GM18861 (cell line): Measurements from ENCODE around the gene TEX14.

Experiments
- ATAC-seq: cut with Tn5 transposase; IDR thresholded peaks from one replicate; pipeline ENCODE4 v1.9.1; 2021; ENCODE audit not compliant: unreplicated experiment

TEX14 gene

GRCh38 chr17:58691701-58692238, at the start of gene TEX14:
TEX14 (minus strand) TSS chr17:58692045; CDS start chr17:58652001, 40,044 bp downstream.
- ATAC-seq, result no peak

- ATAC-seq, result no peak
Measured at GRCh38 chr17:58741121-58741625, 49.3 kb upstream of the TEX14 start.

GRCh38 chr17:58734811-58735210, 43.0 kb upstream of the TEX14 start:
- no peak for ATAC-seq

GRCh38 chr17:58734040-58734439, 42.2 kb upstream of the TEX14 start:
- no peak for ATAC-seq

GRCh38 chr17:58730937-58731336, 39.1 kb upstream of the TEX14 start:
- no peak for ATAC-seq

GRCh38 chr17:58728798-58729197, 37.0 kb upstream of the TEX14 start:
- no peak for ATAC-seq

- no peak for ATAC-seq
Measured at GRCh38 chr17:58722696-58723095, 30.9 kb upstream of the TEX14 start.

- ATAC-seq, result no peak
Measured at GRCh38 chr17:58722274-58722673, 30.4 kb upstream of the TEX14 start.

GRCh38 chr17:58710948-58711552, 19.2 kb upstream of the TEX14 start:
- ATAC-seq, result no peak

- ATAC-seq, result no peak
Measured at GRCh38 chr17:58706351-58707140, 14.7 kb upstream of the TEX14 start.

- ATAC-seq, result no peak
Measured at GRCh38 chr17:58703916-58704286, 12.1 kb upstream of the TEX14 start.

GRCh38 chr17:58703137-58703915, 11.5 kb upstream of the TEX14 start:
- no peak for ATAC-seq

- ATAC-seq, result no peak
Measured at GRCh38 chr17:58702708-58703107, 10.9 kb upstream of the TEX14 start.

GRCh38 chr17:58702045-58702476, 10.2 kb upstream of the TEX14 start:
- ATAC-seq, result peak; percentile 50

GRCh38 chr17:58699771-58700170, 7.9 kb upstream of the TEX14 start:
- ATAC-seq, result no peak

- no peak for ATAC-seq
Measured at GRCh38 chr17:58694826-58695225, 3.0 kb upstream of the TEX14 start.

- ATAC-seq, result no peak
Measured at GRCh38 chr17:58694302-58694701, 2.5 kb upstream of the TEX14 start.

GRCh38 chr17:58693751-58694150, 1.9 kb upstream of the TEX14 start:
- ATAC-seq, result no peak

GRCh38 chr17:58693208-58693607, 1.4 kb upstream of the TEX14 start:
- ATAC-seq, result no peak

- peak; percentile 92 for ATAC-seq
Measured at GRCh38 chr17:58692239-58693055, 602 bp upstream of the TEX14 start, which contains the start of gene RAD51C. RAD51C (plus strand) TSS chr17:58692602; CDS start chr17:58692644, 42 bp downstream.
